DOHH2 (cell line): ENCODE measurements around the gene ITGA4.

Experiments
- EZH2phosphoT487 ChIP-seq: fragments of 200-600 bp; sonication (generic); IDR thresholded peaks from 2 replicates; pipeline ENCODE4 v1.6.1; 2017; ENCODE audit warnings: borderline replicate concordance, mild to moderate bottlenecking, antibody characterized with exemption, low read length, moderate library complexity, mixed read lengths
- TF ChIP-seq, protein P1 (sequence below): fragments of 200-600 bp; sonication (generic); IDR thresholded peaks from one replicate; pipeline ENCODE4 v1.5.1; 2014; ENCODE audit warnings: antibody characterized with exemption, mild to moderate bottlenecking, low read depth, low read length; ENCODE audit not compliant: poor library complexity, severe bottlenecking

DNA sequence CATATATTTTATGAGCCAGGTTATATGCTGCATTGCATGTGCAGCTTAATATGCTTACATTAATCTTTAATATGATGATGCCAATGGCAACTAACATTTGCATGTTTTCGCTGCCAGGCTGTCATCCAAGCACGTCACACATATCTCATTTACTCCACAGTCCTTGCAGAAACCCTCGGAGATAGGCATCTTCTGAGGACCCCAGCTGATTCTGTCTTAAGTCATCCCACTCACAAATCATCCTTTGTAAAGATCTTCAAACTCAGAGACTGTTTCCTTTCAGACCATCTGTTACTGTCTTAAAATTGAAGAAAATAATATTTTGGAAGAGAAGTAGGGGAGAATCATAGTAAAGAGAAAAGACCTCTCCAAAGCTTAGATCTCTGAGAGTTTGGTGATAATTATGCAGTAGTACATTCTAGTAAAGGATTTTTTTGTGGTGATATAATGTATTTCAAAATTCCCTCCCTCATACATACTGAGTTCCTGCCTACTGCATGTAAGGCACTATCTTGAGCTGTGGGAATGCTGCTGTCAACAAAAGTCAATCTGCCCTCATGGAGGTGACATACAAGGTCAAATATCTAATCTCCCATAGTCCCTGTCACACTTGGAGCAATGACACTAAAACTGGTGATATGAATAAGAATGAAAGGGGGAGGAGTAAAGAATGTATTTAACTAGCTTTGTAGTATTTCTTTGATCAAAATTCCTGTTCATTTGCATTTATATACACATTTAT, 11.0 kb downstream of the ITGA4 start:
- TF ChIP-seq, protein P1, sequence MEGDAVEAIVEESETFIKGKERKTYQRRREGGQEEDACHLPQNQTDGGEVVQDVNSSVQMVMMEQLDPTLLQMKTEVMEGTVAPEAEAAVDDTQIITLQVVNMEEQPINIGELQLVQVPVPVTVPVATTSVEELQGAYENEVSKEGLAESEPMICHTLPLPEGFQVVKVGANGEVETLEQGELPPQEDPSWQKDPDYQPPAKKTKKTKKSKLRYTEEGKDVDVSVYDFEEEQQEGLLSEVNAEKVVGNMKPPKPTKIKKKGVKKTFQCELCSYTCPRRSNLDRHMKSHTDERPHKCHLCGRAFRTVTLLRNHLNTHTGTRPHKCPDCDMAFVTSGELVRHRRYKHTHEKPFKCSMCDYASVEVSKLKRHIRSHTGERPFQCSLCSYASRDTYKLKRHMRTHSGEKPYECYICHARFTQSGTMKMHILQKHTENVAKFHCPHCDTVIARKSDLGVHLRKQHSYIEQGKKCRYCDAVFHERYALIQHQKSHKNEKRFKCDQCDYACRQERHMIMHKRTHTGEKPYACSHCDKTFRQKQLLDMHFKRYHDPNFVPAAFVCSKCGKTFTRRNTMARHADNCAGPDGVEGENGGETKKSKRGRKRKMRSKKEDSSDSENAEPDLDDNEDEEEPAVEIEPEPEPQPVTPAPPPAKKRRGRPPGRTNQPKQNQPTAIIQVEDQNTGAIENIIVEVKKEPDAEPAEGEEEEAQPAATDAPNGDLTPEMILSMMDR = no peak
- TF ChIP-seq EZH2phosphoT487 = no peak
